ENCODE measurements around the gene ROBO3.

The ROBO3 gene

DNA sequence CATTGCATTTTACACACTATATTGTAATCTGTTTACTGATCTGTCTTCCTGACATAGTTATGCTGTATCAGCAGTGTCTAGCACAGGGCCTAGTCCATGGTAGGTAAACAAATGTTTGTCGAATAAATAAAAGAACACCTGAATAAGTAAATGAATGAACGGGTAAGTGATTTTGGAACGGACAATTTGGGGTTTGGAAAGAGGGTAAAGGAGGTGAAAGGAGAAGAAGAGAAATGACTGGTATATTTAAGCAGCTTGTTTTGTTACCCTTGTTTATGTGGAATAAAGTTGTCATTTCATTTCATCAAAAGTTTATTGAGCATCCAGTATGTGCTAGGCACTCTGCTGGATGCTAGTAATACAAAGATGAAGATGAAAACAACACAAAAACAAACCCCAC is 53.7 kb downstream of the ROBO3 start, which contains the start of gene HEPN1:
Gene HEPN1, plus strand, starts transcription at position 301 of the 400 bp plus-strand sequence.
- Histone ChIP-seq H3K79me2 (ENCODE audit: insufficient read depth, low read length) (no peaks in the 10 kb centered on the region), H3K9ac (ENCODE audit: low read depth, low read length, poor library complexity, severe bottlenecking) (no peak within 1 kb of the TSS), H3K9me2 (replicated peaks; ENCODE audit: low read depth, low read length) (no peaks in the 10 kb centered on the region), H3F3A (ENCODE audit: low read depth) (no peaks in the 10 kb centered on the region), H3K27me3 (ENCODE audit: insufficient read depth, low read length, poor library complexity, severe bottlenecking) (no peaks in the 10 kb centered on the region), H3K36me3 (ENCODE audit: insufficient read depth, low read length) (no peaks in the 10 kb centered on the region), H3K4me2 (ENCODE audit: low read depth, low read length, poor library complexity, severe bottlenecking) (no peak within 1 kb of the TSS), H3K4me1 (ENCODE audit: insufficient read depth, low read length, poor library complexity, severe bottlenecking) (peaks cover 15% of the 10 kb centered on the region), H2AFZ (ENCODE audit: low read length) (no peak within 1 kb of the TSS), H3K4me3 (ENCODE audit: low read length, poor library complexity, severe bottlenecking) (no peak within 1 kb of the TSS), H3K9me3 (ENCODE audit: insufficient read depth, low read depth, low read length) (no peaks in the 10 kb centered on the region), H4K20me1 (ENCODE audit: insufficient read depth, low read length, poor library complexity, severe bottlenecking) (no peaks in the 10 kb centered on the region)
- TF ChIP-seq EZH2phosphoT487 (IDR thresholded peaks at IDR 0.05; ENCODE audit: borderline replicate concordance), result no peak
- TF ChIP-seq, protein P1, sequence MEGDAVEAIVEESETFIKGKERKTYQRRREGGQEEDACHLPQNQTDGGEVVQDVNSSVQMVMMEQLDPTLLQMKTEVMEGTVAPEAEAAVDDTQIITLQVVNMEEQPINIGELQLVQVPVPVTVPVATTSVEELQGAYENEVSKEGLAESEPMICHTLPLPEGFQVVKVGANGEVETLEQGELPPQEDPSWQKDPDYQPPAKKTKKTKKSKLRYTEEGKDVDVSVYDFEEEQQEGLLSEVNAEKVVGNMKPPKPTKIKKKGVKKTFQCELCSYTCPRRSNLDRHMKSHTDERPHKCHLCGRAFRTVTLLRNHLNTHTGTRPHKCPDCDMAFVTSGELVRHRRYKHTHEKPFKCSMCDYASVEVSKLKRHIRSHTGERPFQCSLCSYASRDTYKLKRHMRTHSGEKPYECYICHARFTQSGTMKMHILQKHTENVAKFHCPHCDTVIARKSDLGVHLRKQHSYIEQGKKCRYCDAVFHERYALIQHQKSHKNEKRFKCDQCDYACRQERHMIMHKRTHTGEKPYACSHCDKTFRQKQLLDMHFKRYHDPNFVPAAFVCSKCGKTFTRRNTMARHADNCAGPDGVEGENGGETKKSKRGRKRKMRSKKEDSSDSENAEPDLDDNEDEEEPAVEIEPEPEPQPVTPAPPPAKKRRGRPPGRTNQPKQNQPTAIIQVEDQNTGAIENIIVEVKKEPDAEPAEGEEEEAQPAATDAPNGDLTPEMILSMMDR (conservative IDR thresholded peaks at IDR 0.05; ENCODE audit: low read length), result no peak

DNA sequence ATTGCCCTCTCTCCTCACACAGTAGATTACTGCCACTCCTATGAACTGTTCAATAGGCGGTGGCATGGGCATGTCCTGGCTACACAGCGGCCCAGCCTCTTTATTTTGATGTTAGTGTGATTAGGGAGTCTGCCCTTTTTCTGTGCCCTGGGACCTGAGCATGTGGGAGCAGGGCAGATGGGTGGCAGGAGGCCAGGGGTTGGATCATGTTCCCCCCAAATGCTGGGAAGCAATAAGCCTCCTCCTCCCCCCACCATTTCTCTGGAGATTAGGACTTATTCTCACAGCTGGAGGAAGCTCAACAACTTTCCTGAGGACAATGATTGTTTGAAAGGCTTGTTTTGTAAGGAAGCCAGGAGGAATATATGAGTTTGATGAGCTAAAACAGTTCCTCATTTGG is 54.7 kb downstream of the ROBO3 start:
- Histone ChIP-seq H3K4me2 (ENCODE audit: low read depth, low read length, poor library complexity, severe bottlenecking) (no peak overlapping the region), H3K4me3 (ENCODE audit: low read length, poor library complexity, severe bottlenecking) (no peak overlapping the region), H2AFZ (ENCODE audit: low read length) (no peak overlapping the region), H3K9me2 (replicated peaks; ENCODE audit: low read depth, low read length) (no peaks in the 10 kb centered on the region), H3K9ac (ENCODE audit: low read depth, low read length, poor library complexity, severe bottlenecking) (no peak overlapping the region), H3K4me1 (ENCODE audit: insufficient read depth, low read length, poor library complexity, severe bottlenecking) (peaks cover 15% of the 10 kb centered on the region), H3K9me3 (ENCODE audit: insufficient read depth, low read depth, low read length) (no peaks in the 10 kb centered on the region), H3K27me3 (ENCODE audit: insufficient read depth, low read length, poor library complexity, severe bottlenecking) (no peaks in the 10 kb centered on the region), H3K79me2 (ENCODE audit: insufficient read depth, low read length) (no peaks in the 10 kb centered on the region), H3F3A (ENCODE audit: low read depth) (no peaks in the 10 kb centered on the region), H3K36me3 (ENCODE audit: insufficient read depth, low read length) (no peaks in the 10 kb centered on the region), H4K20me1 (ENCODE audit: insufficient read depth, low read length, poor library complexity, severe bottlenecking) (no peaks in the 10 kb centered on the region)
- no peak for TF ChIP-seq EZH2phosphoT487 (IDR thresholded peaks at IDR 0.05; ENCODE audit: borderline replicate concordance)
- TF ChIP-seq, protein P1 (conservative IDR thresholded peaks at IDR 0.05; ENCODE audit: low read length), result no peak

DNA sequence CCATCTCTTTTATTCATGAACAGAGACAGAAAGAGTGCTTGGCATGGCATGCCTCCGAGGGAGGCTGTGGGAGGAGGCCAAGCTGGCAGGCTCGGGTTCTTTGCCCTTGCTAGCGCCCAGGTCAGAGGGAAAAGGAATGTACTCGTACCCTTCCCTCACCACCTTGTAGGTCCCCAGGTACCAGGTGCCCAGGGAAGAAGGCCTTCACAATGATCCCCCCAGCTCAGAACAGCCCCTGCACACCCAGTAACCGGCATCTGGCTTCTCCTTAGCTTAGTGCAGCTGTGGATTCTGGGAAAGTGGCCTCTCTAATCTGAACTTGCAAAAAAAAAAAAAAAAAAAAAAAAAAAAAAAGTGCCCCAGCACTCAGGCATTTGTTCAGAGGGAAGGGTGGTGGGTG is 55.1 kb downstream of the ROBO3 start:
- Histone ChIP-seq H3K36me3 (ENCODE audit: insufficient read depth, low read length) (no peaks in the 10 kb centered on the region), H3K4me1 (ENCODE audit: insufficient read depth, low read length, poor library complexity, severe bottlenecking) (peaks cover 15% of the 10 kb centered on the region), H3K27me3 (ENCODE audit: insufficient read depth, low read length, poor library complexity, severe bottlenecking) (no peaks in the 10 kb centered on the region), H3F3A (ENCODE audit: low read depth) (no peaks in the 10 kb centered on the region), H3K9me2 (replicated peaks; ENCODE audit: low read depth, low read length) (no peaks in the 10 kb centered on the region), H2AFZ (ENCODE audit: low read length) (no peak overlapping the region), H3K9me3 (ENCODE audit: insufficient read depth, low read depth, low read length) (no peaks in the 10 kb centered on the region), H3K79me2 (ENCODE audit: insufficient read depth, low read length) (no peaks in the 10 kb centered on the region), H3K9ac (ENCODE audit: low read depth, low read length, poor library complexity, severe bottlenecking) (no peak overlapping the region), H4K20me1 (ENCODE audit: insufficient read depth, low read length, poor library complexity, severe bottlenecking) (no peaks in the 10 kb centered on the region), H3K4me3 (ENCODE audit: low read length, poor library complexity, severe bottlenecking) (no peak overlapping the region), H3K4me2 (ENCODE audit: low read depth, low read length, poor library complexity, severe bottlenecking) (no peak overlapping the region)
- TF ChIP-seq, protein P1 (conservative IDR thresholded peaks at IDR 0.05; ENCODE audit: low read length), result no peak
- TF ChIP-seq EZH2phosphoT487 (IDR thresholded peaks at IDR 0.05; ENCODE audit: borderline replicate concordance), result no peak
